GM12878 (cell line): Measurements from ENCODE around the gene TUBA1A. TPM values are rescaled to one million over a fixed set of nuclear protein-coding genes. Genes with fewer than 3 reads are reported as not detected.

Source experiments
- CBFB ChIP-seq: IDR thresholded peaks from 2 replicates; pipeline ENCODE4 v1.6.1; 2016; ENCODE audit warnings: antibody characterized with exemption, low read depth
- CBX3 ChIP-seq: fragments of 200-600 bp; sonication (generic); IDR thresholded peaks from 2 replicates; pipeline ENCODE4 v1.6.1; 2016; ENCODE audit warnings: low read depth, borderline replicate concordance
- CHD1 ChIP-seq: IDR thresholded peaks from 2 replicates; pipeline ENCODE4 v1.6.1; 2012; ENCODE audit warnings: low read depth, low read length, improper control_type of control experiment
- CREM ChIP-seq: IDR thresholded peaks from 2 replicates; pipeline ENCODE4 v1.6.1; 2014; ENCODE audit warnings: antibody characterized with exemption, low read depth
- FOS ChIP-seq: IDR thresholded peaks from 3 replicates; pipeline ENCODE4 v1.6.1; 2011; ENCODE audit warnings: borderline replicate concordance; ENCODE audit not compliant: insufficient read length; ENCODE audit errors: extremely low read depth
- IRF3 ChIP-seq: fragments of 450-650 bp; IDR thresholded peaks from 2 replicates; pipeline ENCODE4 v1.6.1; 2014; ENCODE audit warnings: mild to moderate bottlenecking
- KLF5 ChIP-seq: fragments of 450-650 bp; IDR thresholded peaks from 2 replicates; pipeline ENCODE4 v1.6.1; 2014; ENCODE audit warnings: mild to moderate bottlenecking; ENCODE audit not compliant: partially characterized antibody
- TARDBP ChIP-seq: IDR thresholded peaks from 2 replicates; pipeline ENCODE4 v1.6.1; 2016; ENCODE audit warnings: borderline replicate concordance
- ZBTB33 ChIP-seq: fragments of 450-650 bp; IDR thresholded peaks from 2 replicates; pipeline ENCODE4 v1.6.1; 2017; ENCODE audit warnings: mild to moderate bottlenecking
- polyA plus RNA-seq, 11 experiments: library from polyadenylated mRNA; depleted of rRNA in 4 of 11; unstranded in 6 of 11; stranded (reverse) in 5 of 11; fragments of >200 nt; fragmentation: Nextera tagmentation in 4 of 11; fragmentation: Illumina TruSeq in 1 of 11; extraction: Ambion mirVana in 4 of 11; extraction: Trizol in 1 of 11; gene quantifications; 1 replicate in 1 of 11; 2 replicates in 10 of 11; pipeline versions ENCODE4 v1.2.1 to v1.2.3, GENCODE V29; 2011 to 2016; ENCODE audit warnings: inconsistent platforms in 2 of 11, missing spikeins in 2 of 11, low read depth in 1 of 11
- total RNA-seq, 4 experiments: library from RNA; depleted of rRNA in 3 of 4; stranded (reverse); fragments of >200 nt in 3 of 4; fragmentation: Illumina TruSeq in 1 of 4; extraction: Trizol in 1 of 4; gene quantifications; 2 replicates each; pipeline versions ENCODE4 v1.2.1 to v1.2.3, GENCODE V29; 2013 to 2021
- TF ChIP-seq, protein P1 (sequence below): IDR thresholded peaks from 2 replicates; pipeline ENCODE4 v1.6.1; 2011; ENCODE audit warnings: low read depth, low read length, improper control_type of control experiment, borderline replicate concordance

The TUBA1A gene
- total and polyA plus RNA-seq, 10 of the 15 experiments (the other 5 are each of a cell fraction or from before 2014, with no cell fraction given), result 129 to 496 (median 249) TPM

DNA sequence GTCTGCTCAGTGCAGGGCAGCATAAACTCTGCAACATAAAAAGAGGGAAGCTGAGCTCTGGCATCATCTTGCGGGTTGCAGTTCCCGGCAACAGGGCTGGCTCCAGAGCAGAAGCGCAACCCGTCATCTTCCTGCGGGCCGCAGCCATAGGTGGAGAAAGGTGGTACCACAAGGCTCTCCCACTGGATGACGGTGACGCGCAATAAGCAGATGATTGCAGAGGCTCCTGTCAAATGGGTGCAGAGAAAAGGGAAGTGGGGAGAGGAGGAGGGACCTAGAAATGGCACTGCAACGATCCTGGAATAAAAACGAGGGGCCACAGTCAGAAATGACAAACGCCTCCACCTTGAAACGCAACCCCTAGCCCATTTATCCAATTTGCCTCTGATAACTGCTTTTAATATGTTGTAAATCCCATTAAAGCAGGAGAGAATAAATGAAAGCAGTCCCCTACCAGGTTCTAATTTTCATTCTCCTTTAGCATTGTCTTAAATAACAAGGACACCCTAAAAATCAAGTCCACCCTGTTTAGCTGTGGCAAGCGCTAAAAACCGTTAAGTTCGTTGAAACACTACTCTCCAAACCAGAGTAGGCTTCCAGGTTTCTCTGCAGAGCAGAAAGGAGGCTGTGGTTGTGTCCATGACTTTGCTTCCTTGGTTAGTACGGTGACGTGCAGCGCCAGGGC lies 45.1 kb upstream of the TUBA1A start (continued):
- 0 out of 2 replicates have a peak, but pooled peaks have one; percentile 25 for TF ChIP-seq CBFB
- TF ChIP-seq KLF5, result no peak
- TF ChIP-seq CHD1, result no peak
- peak; percentile 96 for TF ChIP-seq ZBTB33
- TF ChIP-seq CBX3, result no peak
- TF ChIP-seq FOS, result no peak
- TF ChIP-seq, protein P1, sequence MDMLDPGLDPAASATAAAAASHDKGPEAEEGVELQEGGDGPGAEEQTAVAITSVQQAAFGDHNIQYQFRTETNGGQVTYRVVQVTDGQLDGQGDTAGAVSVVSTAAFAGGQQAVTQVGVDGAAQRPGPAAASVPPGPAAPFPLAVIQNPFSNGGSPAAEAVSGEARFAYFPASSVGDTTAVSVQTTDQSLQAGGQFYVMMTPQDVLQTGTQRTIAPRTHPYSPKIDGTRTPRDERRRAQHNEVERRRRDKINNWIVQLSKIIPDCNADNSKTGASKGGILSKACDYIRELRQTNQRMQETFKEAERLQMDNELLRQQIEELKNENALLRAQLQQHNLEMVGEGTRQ, result no peak
- TF ChIP-seq TARDBP, result no peak
- TF ChIP-seq IRF3, result no peak
- peak; percentile 55; the same call in 1 of the 2 replicates for TF ChIP-seq CREM
